GM19463 (cell line): Measurements from ENCODE around the gene AHCTF1.
"Not testable (repeated sequence)": the region's sequence is repeated elsewhere in the genome, so short reads cannot be mapped to it uniquely, and the experiment has no call there.

Experiments used
- ATAC-seq: cut with Tn5 transposase; IDR thresholded peaks from one replicate; pipeline ENCODE4 v1.9.1; 2021; ENCODE audit warnings: mild to moderate bottlenecking, moderate library complexity; ENCODE audit not compliant: unreplicated experiment

The AHCTF1 gene

DNA sequence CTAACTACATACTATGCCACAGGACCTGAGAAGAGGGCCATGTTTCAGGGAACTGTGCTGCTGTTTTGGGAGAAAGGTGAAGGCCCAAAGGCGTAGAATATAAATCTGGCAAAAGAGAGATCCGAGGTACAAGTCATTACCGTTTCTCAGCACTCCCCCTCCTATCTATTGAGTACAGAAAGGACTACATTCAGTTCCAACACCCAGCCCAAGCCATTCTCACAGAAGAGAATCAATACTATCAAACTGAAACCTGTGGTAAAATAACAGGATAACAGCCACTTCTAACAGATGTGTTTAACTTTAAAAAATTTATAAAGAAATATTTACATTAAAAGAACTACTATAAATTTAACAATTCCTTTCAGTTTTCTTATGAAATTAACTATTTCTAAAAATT lies 7.8 kb downstream of the AHCTF1 start:
- ATAC-seq = no peak

- no peak for ATAC-seq
These were observed 8.3 kb downstream of the AHCTF1 start for GRCh38 chr1:246923482-246923881.

DNA sequence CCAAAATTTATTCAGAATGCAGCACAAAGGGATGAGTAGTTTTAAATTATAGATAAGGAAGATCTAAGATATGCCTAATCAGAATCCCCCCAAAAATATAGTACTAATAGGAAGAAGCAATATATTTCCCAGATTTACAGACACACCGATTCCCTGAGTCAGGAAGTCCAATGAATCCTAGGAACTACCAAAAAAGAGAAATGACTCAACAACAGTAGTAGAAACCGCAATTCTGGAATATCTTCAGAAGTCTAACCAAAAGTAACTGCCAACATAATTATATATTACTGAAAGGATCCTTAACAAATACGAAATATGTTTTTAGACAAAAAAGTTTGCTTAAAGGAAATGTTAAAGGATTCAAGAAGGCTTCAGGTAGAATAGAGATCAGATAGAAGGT lies 10.3 kb downstream of the AHCTF1 start:
- no peak for ATAC-seq

- ATAC-seq = no peak
These were observed 11.8 kb downstream of the AHCTF1 start for GRCh38 chr1:246919902-246920301.

- ATAC-seq = not testable (repeated sequence)
These were observed 15.5 kb downstream of the AHCTF1 start for GRCh38 chr1:246916026-246916923.

DNA sequence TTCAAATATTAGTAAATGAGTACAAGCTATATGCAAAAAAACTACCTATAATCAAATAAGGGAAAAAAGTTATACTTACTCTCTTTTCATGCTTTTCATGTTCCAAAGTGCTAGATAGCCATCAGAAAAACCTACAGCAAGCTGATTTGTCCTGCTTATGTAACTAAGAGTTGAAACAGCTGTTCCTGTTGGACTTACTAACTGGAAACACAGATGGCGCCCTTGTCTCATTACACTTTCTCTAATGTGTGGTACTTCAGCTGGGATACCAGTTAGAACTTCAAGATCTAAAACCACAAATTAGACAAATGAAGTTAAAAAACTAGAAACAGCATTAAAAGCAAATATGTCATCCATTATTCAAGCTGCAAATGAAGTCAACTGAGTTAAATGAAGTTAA lies 24.3 kb downstream of the AHCTF1 start:
- no peak for ATAC-seq

DNA sequence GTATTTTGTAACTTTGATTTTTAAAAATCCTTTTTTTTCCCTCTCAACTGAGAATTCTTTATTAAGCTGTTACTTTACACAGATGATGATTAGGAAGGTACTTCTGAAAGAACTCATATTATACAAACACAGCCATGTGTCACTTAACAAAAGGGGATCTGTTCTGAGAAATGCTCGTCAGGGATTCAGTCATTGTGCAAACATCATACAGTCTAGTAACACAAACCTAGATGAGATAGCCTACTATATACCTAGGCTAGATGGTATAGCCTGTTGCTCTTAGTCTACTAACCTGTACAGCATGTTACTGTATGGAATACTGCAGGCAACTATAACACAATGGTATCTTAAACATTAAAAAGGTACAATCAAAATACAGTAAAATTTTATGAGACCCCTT lies 24.9 kb downstream of the AHCTF1 start:
- no peak for ATAC-seq

DNA sequence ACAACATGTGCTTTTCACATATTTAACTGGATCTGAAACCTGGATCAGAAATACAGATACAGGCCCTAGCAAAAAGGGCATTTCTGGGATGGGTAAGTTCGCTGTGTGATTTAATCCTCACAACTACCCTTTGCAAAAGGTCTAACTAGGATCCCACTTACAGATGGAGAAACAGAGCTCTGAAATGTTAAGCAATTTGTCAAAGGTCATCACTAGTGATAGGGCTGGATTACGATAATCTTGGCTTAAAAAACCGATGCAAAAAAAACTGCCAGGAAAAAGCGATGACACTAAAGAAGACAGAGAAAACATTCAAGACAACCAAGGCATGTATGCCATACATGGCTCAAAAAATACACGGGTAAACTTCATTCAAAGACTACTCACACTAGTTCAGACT lies 29.9 kb downstream of the AHCTF1 start:
- ATAC-seq = no peak

GRCh38 chr1:246897302-246897701 lies 34.4 kb downstream of the AHCTF1 start:
- ATAC-seq = no peak

DNA sequence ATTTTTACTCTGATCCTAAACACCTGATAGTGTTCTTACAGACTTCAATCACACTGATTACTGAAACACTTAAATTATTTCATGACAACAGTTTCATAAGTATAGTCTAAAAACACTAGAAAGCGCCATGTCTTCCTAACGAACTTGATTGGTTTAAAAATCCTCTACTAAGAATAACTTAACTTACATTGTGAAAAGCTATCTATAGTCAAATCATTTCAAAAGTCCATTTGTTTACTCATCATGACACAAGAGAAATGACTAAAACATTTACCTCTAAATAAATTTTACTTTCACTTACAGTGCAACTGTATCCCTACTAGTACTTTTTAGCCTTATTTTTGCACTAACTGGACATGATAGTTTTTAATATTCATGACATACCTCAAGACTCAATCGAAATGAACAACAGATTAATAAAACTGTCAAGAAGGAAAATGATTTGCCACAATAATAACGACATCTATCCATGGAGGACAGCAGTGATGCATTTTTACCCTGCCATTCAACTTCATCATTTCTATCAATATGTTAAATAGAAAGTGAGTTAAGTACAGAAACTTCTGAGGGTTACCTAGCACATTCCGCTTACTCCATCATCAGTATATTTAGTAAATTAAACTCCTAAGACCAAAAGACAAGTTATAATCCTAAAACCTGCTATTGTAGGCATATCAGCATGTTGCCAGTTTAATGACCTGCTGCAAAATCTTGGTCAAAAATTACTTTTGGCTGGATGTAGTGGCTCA lies 38.4 kb downstream of the AHCTF1 start:
- peak; percentile 80 for ATAC-seq

GRCh38 chr1:246891105-246891504 lies 40.6 kb downstream of the AHCTF1 start:
- no peak for ATAC-seq

GRCh38 chr1:246888522-246888921 lies 43.2 kb downstream of the AHCTF1 start:
- ATAC-seq = no peak

GRCh38 chr1:246885389-246885788 lies 46.4 kb downstream of the AHCTF1 start:
- not testable (repeated sequence) for ATAC-seq

DNA sequence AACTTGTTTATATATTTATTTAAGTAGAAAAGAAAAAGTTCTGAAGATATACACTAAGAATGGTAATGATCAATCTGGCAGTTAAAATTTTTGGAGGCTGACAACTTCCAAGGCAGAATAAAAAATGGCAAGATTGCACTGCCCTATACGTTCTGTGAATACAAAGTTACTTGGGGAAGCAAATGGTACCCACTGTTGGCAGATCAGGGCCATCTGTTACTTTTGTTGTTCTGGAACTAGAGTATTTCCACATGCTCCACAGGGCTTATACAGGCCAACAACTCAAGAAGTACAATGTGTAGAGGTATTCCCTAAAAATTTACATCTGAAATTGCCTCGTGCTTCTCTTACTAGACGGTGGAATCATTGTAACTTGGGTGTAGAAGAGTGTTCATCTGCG lies 53.2 kb downstream of the AHCTF1 start:
- ATAC-seq = no peak

DNA sequence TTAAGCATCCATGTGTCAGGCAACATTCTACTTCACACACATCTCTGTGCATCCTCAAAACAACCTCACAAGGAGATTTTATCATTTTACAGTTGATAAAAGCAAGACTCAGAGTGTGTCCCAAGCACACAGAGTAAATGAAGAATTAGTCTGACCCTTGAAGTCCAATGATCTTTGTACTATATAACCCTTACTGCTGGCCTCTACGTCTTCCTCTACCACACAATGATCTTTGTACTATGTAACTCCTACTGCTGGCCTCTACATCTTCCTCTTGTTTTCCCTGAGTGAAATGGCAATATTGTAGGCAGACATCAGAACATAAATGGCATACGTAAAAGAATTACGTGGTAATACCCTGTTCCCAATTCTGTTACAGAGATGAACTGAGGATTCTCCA lies 55.3 kb downstream of the AHCTF1 start:
- no peak for ATAC-seq

GRCh38 chr1:246875041-246876026 lies 56.4 kb downstream of the AHCTF1 start:
- ATAC-seq = peak; percentile 75

DNA sequence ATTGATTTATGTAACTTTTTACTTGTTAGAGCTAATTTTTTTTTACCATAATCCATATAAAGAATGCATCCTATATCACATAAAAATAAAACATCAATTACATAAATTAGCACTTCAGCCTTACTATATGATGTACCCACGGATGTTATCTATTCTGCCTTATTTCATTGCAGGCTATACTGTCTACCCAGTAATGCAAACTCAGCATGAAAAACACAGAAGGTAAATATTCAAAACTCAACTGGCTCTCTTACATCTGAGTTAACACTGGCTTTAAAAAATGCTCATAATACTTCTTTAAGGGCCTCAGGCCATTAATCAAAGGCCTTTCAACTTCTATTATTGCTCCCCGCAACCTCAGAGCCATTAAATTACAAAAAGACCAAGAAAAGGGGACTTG lies 65.8 kb downstream of the AHCTF1 start:
- ATAC-seq = no peak

DNA sequence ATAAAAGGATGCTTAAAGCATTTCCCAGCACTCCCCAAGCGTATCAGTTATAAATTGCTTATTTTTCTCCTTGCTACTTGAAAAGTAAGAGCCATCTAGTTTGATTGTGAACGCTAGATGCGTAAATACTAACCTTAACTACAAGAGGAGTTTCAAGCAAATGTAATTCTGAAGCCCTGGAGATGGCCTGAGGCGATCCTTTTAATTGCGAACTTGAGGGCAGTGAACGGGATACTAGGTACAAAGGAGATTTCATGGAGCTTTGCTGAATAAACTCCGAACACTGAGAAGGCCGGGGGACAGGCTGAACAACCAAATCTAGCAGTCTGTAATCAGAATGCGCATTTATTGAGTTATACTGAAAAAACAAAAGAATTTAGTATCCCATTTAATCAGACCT lies 68.0 kb downstream of the AHCTF1 start:
- ATAC-seq = not testable (repeated sequence)

GRCh38 chr1:246860401-246860800 lies 71.3 kb downstream of the AHCTF1 start:
- no peak for ATAC-seq

- no peak for ATAC-seq
These were observed 75.4 kb downstream of the AHCTF1 start for GRCh38 chr1:246856371-246856770.

GRCh38 chr1:246850640-246851039 lies 81.1 kb downstream of the AHCTF1 start:
- ATAC-seq = not testable (repeated sequence)
